Loucy (cell line): ENCODE measurements around the gene MYO10.

Source experiments
- CTCF ChIP-seq: fragments of 200-600 bp; sonication (generic); conservative IDR thresholded peaks from 2 replicates; pipeline ENCODE4 v1.5.1; 2014; ENCODE audit warnings: mild to moderate bottlenecking, antibody characterized with exemption, low read length
- EZH2phosphoT487 ChIP-seq: fragments of 200-600 bp; IDR thresholded peaks from 2 replicates; pipeline ENCODE4 v1.6.1; 2018; ENCODE audit warnings: antibody characterized with exemption, mild to moderate bottlenecking, moderate library complexity, borderline replicate concordance

GRCh38 chr5:16687898-16688297 is 248.2 kb downstream of the MYO10 start:
- TF ChIP-seq CTCF (no peak), EZH2phosphoT487 (no peak)
